Stimulated activated CD8-positive, alpha-beta memory T cell treated with anti-CD3 and anti-CD28 coated beads, Interleukin-12 subunit alpha, Interleukin-12 subunit beta, amount 100 ng/mL, for 24 hours (primary cell): ENCODE measurements around the gene TUBA1B.
"Not testable (repeated sequence)": the region's sequence is repeated elsewhere in the genome, so short reads cannot be mapped to it uniquely, and the experiment has no call there.

Experiments used
- DNase-seq: peaks from one replicate; pipeline ENCODE4 v3.0.0-alpha.2; 2020; ENCODE audit errors: extremely low read depth

The TUBA1B gene

DNA sequence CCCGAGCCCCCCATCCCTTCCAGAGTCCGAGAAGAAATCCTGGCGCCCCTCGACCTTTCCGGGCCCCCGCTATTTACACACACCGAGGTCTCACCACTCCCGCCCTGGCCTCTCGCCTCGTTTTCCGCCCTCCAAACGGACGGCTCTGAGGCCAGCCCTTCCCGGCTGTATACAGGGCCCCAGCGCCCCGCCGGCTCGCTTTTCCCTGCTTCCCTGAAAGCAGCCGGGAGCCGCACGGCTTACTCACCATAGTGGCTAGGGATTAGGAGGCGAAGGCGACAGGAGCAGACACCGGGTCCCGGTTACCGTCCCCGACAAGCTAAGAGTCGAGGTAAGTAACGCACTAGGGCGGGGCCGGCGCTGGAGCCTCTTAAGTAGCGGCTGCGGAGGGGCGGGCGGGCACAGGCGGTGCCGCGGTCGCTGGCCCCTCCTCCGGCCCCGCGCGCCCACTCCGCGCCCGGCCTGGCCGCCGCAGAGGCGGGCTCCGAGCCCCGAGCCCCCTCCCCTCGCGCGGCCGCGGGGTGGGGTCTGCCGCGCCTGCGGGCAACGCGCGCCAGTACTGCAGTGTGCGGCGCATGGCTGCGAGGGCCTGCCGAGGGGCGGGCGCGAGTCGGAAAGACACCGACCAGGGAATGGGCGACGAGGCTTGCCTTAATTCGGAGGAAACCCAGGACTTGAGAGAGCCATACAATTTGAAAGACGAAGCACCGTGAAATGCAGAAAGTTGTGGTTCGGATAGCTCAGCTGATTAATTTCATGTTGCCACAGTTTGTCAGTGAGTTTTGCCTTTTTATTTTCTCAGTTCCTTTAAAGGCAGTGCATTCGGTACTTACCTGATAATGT, at the start of gene TUBA1B:
TSS of gene TUBA1B (minus strand) at position 345 of the 843 bp plus-strand sequence. CDS start at position 250, 95 bp downstream.
- DNase-seq = peak; percentile 84

DNA sequence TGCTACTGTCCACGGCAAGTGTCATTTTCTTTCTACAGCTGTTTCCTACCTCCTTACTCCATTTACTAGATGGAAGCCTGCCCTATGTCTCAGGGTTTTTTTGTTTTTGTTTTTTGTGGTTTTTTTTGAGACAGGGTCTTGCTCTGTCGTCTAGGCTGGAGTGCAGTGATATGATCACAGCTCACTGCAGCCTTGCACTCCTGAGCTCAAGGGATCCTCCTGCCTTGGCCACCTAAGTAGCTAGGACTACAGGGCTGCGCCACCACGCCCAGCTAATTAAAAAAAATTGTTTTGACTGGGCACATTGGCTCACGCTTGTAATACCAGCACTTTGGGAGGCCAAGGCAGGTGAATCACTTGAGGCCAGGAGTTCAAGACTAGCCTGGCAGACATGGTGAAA, 43.0 kb upstream of the TUBA1B start:
- no peak for DNase-seq

- no peak for DNase-seq
Measured at GRCh38 chr12:49170924-49171323, 39.7 kb upstream of the TUBA1B start.

- DNase-seq = no peak
Measured at GRCh38 chr12:49165114-49165513, 33.9 kb upstream of the TUBA1B start.

GRCh38 chr12:49161901-49162300, 30.7 kb upstream of the TUBA1B start:
- DNase-seq = not testable (repeated sequence)

DNA sequence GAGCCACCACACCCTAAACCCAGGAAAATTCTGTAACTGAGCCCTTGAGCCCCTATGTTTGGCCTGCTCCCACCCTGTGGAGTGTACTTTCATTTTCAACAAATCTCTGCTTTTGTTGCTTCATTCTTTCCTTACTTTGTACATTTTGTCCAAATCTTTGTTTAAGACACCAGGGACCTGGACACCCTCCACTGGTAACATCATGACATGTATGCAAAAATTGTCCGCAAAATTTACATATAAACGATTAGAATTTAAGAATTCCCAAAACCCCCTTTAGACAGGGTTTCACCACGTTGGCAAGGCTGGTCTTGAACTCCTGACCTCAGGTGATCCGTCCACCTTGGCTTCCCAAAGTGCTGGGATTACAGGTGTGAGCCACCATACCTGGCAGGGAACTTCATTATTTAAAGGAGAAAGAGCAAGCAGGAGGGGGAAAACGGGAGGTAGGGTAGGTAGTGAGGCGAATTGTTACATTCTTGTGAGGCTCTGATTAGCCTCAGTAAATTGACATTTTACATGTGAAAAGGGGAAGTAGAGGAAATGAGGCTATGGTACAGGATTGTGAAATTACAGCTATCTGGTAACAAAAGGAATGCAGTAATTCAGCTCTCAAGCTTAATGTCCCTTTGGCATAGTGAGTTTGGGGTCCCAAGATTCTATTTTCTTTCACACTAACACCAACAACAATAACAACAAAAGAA, 30.0 kb upstream of the TUBA1B start:
- no peak for DNase-seq

DNA sequence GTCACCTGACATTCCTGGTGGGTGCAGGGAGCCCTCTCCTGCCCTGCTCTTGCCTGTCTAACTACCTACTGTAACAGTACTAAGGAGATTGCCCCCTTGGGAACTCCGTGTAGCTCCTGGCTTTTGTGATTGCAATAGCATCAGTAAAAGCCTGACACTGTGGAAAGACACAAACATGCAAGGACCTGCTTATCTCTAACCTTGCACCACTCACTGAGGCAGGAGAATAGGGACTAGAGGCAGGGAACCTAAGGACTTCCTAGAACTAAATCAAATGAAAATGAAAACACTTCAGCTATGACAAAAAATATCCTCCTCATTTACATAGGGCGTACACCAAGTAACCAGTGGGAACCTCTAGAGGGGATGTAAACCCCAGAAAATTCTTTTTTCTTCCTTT, 29.2 kb upstream of the TUBA1B start:
- no peak for DNase-seq

DNA sequence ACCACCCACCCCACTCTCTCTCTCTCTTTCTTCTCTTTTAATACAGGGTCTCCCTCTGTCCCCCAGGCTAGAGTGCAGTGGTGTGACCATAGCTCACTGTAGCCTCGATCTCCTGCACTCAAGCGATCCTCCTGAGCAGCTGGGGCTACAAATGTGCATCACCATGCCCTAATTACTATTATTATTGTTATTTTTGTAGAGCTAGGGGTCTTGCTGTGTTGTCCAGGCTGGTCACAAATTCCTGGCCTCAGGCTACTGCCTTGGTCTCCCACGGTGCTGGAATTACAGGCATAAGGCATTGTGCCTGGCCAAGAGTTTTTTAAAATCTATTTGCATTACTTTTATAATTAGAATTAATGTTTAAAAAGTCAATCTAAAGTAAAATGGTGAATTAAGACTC, 23.0 kb upstream of the TUBA1B start:
- DNase-seq = no peak

GRCh38 chr12:49147384-49147783, 16.2 kb upstream of the TUBA1B start:
- no peak for DNase-seq

DNA sequence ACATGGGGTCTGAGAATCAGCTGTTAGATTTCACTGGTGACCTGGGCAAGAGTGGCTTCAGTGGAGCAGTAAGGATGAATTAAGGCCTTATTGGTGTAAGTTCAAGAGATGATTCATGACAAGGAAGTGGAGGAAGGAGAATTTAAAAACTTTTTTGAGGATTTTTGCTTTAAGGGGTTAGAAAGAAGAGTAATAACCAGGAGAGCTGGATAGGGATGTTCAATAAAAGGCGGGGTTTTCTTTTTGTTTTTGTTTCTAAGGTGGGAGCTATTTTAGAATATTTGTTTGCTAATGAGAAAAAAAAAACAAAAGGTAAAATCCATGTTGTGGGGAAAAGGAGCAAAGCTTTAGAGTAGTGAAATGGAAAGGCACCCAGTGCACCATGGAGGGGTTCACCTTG, 15.2 kb upstream of the TUBA1B start:
- DNase-seq = no peak

GRCh38 chr12:49144384-49144783, 13.2 kb upstream of the TUBA1B start:
- DNase-seq = no peak

DNA sequence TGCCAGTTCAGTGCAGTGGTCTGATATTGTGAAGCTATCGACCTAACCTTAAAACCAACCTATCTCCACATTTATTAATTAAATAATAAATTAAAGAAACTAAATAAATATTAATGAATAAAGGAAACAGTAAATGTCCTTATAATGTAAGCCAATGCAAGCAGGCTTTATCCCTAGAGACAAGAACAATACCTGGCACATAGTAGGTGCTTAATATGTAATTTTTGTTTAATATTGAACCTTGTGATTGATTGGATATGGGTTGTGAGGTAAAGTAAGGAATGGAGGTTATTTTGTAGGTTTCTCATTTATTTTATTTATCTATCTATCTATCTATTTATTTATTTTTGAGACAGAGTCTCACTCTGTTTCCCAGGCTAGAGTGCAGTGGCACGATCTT, 7.8 kb upstream of the TUBA1B start:
- no peak for DNase-seq

GRCh38 chr12:49138587-49138986, 7.4 kb upstream of the TUBA1B start:
- DNase-seq = no peak

GRCh38 chr12:49137476-49137875, 6.3 kb upstream of the TUBA1B start:
- DNase-seq = no peak

GRCh38 chr12:49136997-49137396, 5.8 kb upstream of the TUBA1B start:
- not testable (repeated sequence) for DNase-seq

GRCh38 chr12:49133590-49133989, 2.4 kb upstream of the TUBA1B start:
- DNase-seq = no peak

DNA sequence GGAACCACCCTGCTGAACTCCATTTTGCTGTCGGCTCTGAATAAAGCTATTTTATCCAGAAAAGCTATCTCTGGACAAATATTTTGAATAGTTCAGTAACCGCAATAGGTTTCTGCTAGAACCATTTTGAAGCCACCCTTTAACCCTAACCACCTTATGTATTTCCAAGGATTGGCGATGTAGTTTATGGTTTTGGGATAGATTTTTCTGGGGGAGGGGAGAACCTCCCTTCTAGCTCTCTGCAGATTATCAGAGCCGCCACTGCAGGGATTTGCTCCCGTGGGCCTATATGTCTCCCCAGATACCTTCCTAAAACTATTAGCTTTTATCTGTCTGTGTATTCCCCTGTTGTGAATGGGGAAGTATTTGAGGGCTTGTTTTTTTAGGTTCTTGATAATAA, 1.8 kb upstream of the TUBA1B start:
- DNase-seq = no peak

DNA sequence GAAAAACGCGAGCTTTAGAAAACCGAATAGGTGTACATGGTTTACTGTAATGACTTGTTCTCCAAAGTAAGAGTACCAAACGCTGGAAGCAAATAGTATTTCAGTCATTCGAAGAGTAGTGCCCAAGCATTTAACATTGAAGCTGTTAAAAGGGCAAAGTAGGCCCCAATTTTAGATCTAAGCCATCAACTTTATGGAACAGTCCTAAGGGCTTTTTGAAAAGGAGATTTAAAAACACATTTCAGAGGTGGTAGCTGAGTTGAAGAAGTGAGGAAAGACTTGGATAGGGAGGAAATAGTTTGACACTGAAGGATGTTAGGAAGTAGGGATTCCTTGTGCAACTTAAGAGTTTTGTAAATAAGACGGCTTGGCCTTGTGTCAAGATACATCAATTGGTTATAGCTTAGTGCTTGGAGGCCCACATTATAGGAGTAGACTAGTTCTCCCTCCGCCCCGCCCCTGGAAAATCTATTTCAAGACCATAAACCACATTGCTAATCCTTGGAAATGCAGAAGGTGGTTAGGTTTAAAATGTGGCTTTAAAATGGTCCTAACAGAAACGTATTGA, 783 bp upstream of the TUBA1B start:
- no peak for DNase-seq

DNA sequence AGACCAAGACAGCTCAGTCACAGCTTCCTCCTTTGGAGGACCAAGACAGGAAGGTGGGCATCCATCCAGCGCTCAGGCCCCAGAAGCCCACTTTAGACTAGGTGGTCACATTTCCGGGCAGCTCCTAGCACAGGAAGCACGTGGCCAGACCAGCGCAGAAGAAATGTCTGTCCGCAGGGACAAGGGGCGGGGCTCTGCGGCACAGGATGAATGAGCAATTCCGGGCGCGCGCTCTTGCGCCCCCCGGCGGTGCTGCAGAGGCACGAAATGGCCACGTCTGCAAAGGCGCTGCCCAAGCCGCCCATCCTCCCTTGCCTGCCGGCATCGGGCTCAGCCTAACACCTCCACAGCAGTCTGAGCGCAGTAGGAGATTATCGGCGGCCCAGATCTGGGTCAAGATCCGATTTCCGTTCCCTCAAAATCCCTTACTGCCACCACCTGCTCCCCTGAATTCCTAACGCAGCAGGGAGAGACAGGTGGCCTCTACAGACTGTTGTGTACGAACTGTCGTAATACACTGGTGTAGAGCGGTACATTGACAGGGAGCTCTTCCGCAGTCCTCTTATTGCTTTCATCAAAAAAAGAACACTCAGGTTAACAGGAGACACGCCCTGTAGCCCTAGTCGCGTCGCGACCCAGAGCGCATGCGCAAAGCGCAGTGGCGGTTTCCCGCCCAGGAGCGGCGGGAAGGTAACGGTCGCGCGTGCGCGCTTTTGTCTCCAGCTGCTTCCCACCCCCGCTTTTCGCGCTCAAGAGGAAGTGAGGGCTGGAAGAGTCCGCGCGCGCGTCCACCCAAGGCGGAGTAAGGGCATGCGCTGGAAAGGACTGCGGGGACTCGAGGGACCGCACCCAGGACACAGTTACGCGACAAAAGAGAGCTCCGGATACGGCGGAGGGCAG, 794 bp downstream of the TUBA1B start:
- DNase-seq = peak; percentile 84

DNA sequence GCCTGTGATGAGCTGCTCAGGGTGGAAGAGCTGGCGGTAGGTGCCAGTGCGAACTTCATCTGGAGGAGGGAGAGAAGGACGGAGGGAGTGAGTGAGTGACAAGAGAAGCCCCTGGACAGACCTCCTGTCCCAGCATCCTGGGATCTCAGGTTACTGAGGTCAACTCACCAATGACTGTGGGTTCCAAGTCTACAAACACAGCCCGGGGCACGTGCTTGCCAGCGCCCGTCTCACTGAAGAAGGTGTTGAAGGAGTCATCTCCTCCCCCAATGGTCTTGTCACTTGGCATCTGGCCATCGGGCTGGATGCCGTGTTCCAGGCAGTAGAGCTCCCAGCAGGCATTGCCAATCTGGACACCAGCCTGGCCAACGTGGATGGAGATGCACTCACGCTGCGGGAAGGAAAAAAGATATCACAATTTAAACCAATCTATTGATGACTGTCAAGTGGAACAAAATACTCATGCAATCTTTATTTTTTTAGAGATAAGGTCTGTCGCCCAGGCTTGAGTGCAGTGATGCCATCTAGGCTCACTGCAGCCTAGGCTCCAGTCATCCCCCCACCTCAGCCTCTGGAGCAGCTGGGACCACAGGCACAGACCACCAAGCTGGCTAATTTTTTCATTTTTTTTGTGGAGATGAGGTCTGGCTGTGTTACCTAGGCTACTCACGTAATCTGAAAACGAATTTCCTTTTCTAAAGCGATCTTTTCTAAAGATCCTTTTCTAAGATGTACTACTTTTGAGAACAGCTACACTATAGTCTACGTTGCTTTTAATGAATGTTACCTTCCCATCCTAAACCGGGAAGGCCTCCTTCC, 1.7 kb downstream of the TUBA1B start:
- DNase-seq = no peak

GRCh38 chr12:49127971-49128370, 3.2 kb downstream of the TUBA1B start:
- DNase-seq = not testable (repeated sequence)
